ENCODE measurements around the gene CCDC15.

GRCh38 chr11:125070699-125071254 is 116.8 kb downstream of the CCDC15 start:
- TF ChIP-seq EZH2 (IDR thresholded peaks at IDR 0.05; ENCODE audit: low read length, missing control alignments) (no peak), CTCF (conservative IDR thresholded peaks at IDR 0.05 in 1 of 2, IDR thresholded peaks at IDR 0.05 in 1 of 2; ENCODE audit: low read depth in 1 of 2, low read length in 2 of 2) (no peak)
